ENCODE data around the gene CD1D.

The CD1D gene

GRCh38 chr1:158180741-158181576 is at the start of gene CD1D:
Gene CD1D, plus strand, starts transcription at chr1:158180895. Its CDS starts 207 bp downstream, at chr1:158181102.
- peak within 1 kb of the TSS; percentile 14 for H3K27ac ChIP-seq (ENCODE audit: low read depth, low read length)
- H3K9ac ChIP-seq (ENCODE audit: low read length) = no peak within 1 kb of the TSS
- no peaks in the 10 kb centered on the region for H3K36me3 ChIP-seq (ENCODE audit: insufficient read depth, low read length)
- H3K9me3 ChIP-seq (ENCODE audit: low read length) = no peaks in the 10 kb centered on the region
- peaks cover 15% of the 10 kb centered on the region for H3K4me1 ChIP-seq (ENCODE audit: insufficient read depth, low read length)
- H3K4me3 ChIP-seq (ENCODE audit: low read depth in 1 of 2, low read length in 2 of 2) = peak within 1 kb of the TSS; percentile 47 to 70
- H3K27me3 ChIP-seq (ENCODE audit: control insufficient read depth in 1 of 2, insufficient read depth in 2 of 2, low read length in 2 of 2) = peaks cover 24 to 43% of the 10 kb centered on the region in 2 donors

GRCh38 chr1:158131217-158131616 is 49.5 kb upstream of the CD1D start:
- Histone ChIP-seq H3K36me3 (ENCODE audit: insufficient read depth, low read length) (no peaks in the 10 kb centered on the region), H3K27ac (ENCODE audit: low read depth, low read length) (no peak overlapping the region), H3K27me3 (ENCODE audit: control insufficient read depth in 1 of 2, insufficient read depth in 2 of 2, low read length in 2 of 2) (no peaks in the 10 kb centered on the region), H3K9me3 (ENCODE audit: low read length) (no peaks in the 10 kb centered on the region), H3K4me1 (ENCODE audit: insufficient read depth, low read length) (no peaks in the 10 kb centered on the region), H3K4me3 (ENCODE audit: low read depth in 1 of 2, low read length in 2 of 2) (no peak overlapping the region), H3K9ac (ENCODE audit: low read length) (no peak overlapping the region)

- H3K4me3 ChIP-seq (ENCODE audit: low read depth in 1 of 2, low read length in 2 of 2) = no peak overlapping the region
- H3K36me3 ChIP-seq (ENCODE audit: insufficient read depth, low read length) = no peaks in the 10 kb centered on the region
- H3K4me1 ChIP-seq (ENCODE audit: insufficient read depth, low read length) = peaks cover 8% of the 10 kb centered on the region
- H3K27ac ChIP-seq (ENCODE audit: low read depth, low read length) = no peak overlapping the region
- no peaks in the 10 kb centered on the region for H3K9me3 ChIP-seq (ENCODE audit: low read length)
- no peak overlapping the region for H3K9ac ChIP-seq (ENCODE audit: low read length)
- no peaks in the 10 kb centered on the region for H3K27me3 ChIP-seq (ENCODE audit: control insufficient read depth in 1 of 2, insufficient read depth in 2 of 2, low read length in 2 of 2)
Observed at GRCh38 chr1:158140764-158141192, 39.9 kb upstream of the CD1D start.

- Histone ChIP-seq H3K27ac (ENCODE audit: low read depth, low read length) (no peak overlapping the region), H3K9me3 (ENCODE audit: low read length) (no peaks in the 10 kb centered on the region)
Observed at GRCh38 chr1:158145173-158145719, 35.4 kb upstream of the CD1D start.

GRCh38 chr1:158146165-158146564 is 34.5 kb upstream of the CD1D start:
- Histone ChIP-seq H3K4me1 (ENCODE audit: insufficient read depth, low read length) (peaks cover 23% of the 10 kb centered on the region), H3K4me3 (ENCODE audit: low read depth in 1 of 2, low read length in 2 of 2) (no peak overlapping the region), H3K27me3 (ENCODE audit: control insufficient read depth in 1 of 2, insufficient read depth in 2 of 2, low read length in 2 of 2) (no peaks in the 10 kb centered on the region), H3K9me3 (ENCODE audit: low read length) (no peaks in the 10 kb centered on the region), H3K36me3 (ENCODE audit: insufficient read depth, low read length) (no peaks in the 10 kb centered on the region), H3K27ac (ENCODE audit: low read depth, low read length) (no peak overlapping the region), H3K9ac (ENCODE audit: low read length) (no peak overlapping the region)

More at GRCh38 chr1:158145173-158145719, 35.4 kb upstream of the CD1D start:
- Histone ChIP-seq H3K4me3 (ENCODE audit: low read depth in 1 of 2, low read length in 2 of 2) (no peak overlapping the region), H3K4me1 (ENCODE audit: insufficient read depth, low read length) (peaks cover 21% of the 10 kb centered on the region), H3K9ac (ENCODE audit: low read length) (no peak overlapping the region), H3K27me3 (ENCODE audit: control insufficient read depth in 1 of 2, insufficient read depth in 2 of 2, low read length in 2 of 2) (no peaks in the 10 kb centered on the region), H3K36me3 (ENCODE audit: insufficient read depth, low read length) (no peaks in the 10 kb centered on the region)

GRCh38 chr1:158146739-158147138 is 34.0 kb upstream of the CD1D start:
- Histone ChIP-seq H3K9ac (ENCODE audit: low read length) (no peak overlapping the region), H3K27ac (ENCODE audit: low read depth, low read length) (no peak overlapping the region), H3K9me3 (ENCODE audit: low read length) (no peaks in the 10 kb centered on the region), H3K27me3 (ENCODE audit: control insufficient read depth in 1 of 2, insufficient read depth in 2 of 2, low read length in 2 of 2) (no peaks in the 10 kb centered on the region), H3K4me3 (ENCODE audit: low read depth in 1 of 2, low read length in 2 of 2) (no peak overlapping the region), H3K36me3 (ENCODE audit: insufficient read depth, low read length) (no peaks in the 10 kb centered on the region), H3K4me1 (ENCODE audit: insufficient read depth, low read length) (peaks cover 23% of the 10 kb centered on the region)

- Histone ChIP-seq H3K4me1 (ENCODE audit: insufficient read depth, low read length) (peaks cover 23% of the 10 kb centered on the region), H3K27ac (ENCODE audit: low read depth, low read length) (no peak overlapping the region), H3K27me3 (ENCODE audit: control insufficient read depth in 1 of 2, insufficient read depth in 2 of 2, low read length in 2 of 2) (no peaks in the 10 kb centered on the region), H3K9ac (ENCODE audit: low read length) (no peak overlapping the region), H3K9me3 (ENCODE audit: low read length) (no peaks in the 10 kb centered on the region), H3K4me3 (ENCODE audit: low read depth in 1 of 2, low read length in 2 of 2) (no peak overlapping the region), H3K36me3 (ENCODE audit: insufficient read depth, low read length) (no peaks in the 10 kb centered on the region)
Observed at GRCh38 chr1:158147401-158147800, 33.3 kb upstream of the CD1D start.

- H3K4me3 ChIP-seq (ENCODE audit: low read depth in 1 of 2, low read length in 2 of 2) = no peak overlapping the region
- no peak overlapping the region for H3K9ac ChIP-seq (ENCODE audit: low read length)
- no peaks in the 10 kb centered on the region for H3K27me3 ChIP-seq (ENCODE audit: control insufficient read depth in 1 of 2, insufficient read depth in 2 of 2, low read length in 2 of 2)
- H3K27ac ChIP-seq (ENCODE audit: low read depth, low read length) = no peak overlapping the region
- H3K9me3 ChIP-seq (ENCODE audit: low read length) = no peaks in the 10 kb centered on the region
- peaks cover 23% of the 10 kb centered on the region for H3K4me1 ChIP-seq (ENCODE audit: insufficient read depth, low read length)
- H3K36me3 ChIP-seq (ENCODE audit: insufficient read depth, low read length) = no peaks in the 10 kb centered on the region
Observed at GRCh38 chr1:158147869-158148268, 32.8 kb upstream of the CD1D start.

- H3K9me3 ChIP-seq (ENCODE audit: low read length) = no peaks in the 10 kb centered on the region
- no peaks in the 10 kb centered on the region for H3K27me3 ChIP-seq (ENCODE audit: control insufficient read depth in 1 of 2, insufficient read depth in 2 of 2, low read length in 2 of 2)
- no peaks in the 10 kb centered on the region for H3K36me3 ChIP-seq (ENCODE audit: insufficient read depth, low read length)
- H3K9ac ChIP-seq (ENCODE audit: low read length) = no peak overlapping the region
- no peak overlapping the region for H3K27ac ChIP-seq (ENCODE audit: low read depth, low read length)
- no peak overlapping the region for H3K4me3 ChIP-seq (ENCODE audit: low read depth in 1 of 2, low read length in 2 of 2)
- peaks cover 23% of the 10 kb centered on the region for H3K4me1 ChIP-seq (ENCODE audit: insufficient read depth, low read length)
Observed at GRCh38 chr1:158148468-158148867, 32.2 kb upstream of the CD1D start.

GRCh38 chr1:158149175-158149574 is 31.5 kb upstream of the CD1D start:
- H3K9ac ChIP-seq (ENCODE audit: low read length) = no peak overlapping the region

GRCh38 chr1:158149577-158150269 is 31.0 kb upstream of the CD1D start:
- Histone ChIP-seq H3K4me1 (ENCODE audit: insufficient read depth, low read length) (peaks cover 23% of the 10 kb centered on the region), H3K9ac (ENCODE audit: low read length) (no peak overlapping the region), H3K27me3 (ENCODE audit: control insufficient read depth in 1 of 2, insufficient read depth in 2 of 2, low read length in 2 of 2) (no peaks in the 10 kb centered on the region), H3K4me3 (ENCODE audit: low read depth in 1 of 2, low read length in 2 of 2) (peak overlapping the region; percentile 47 to 72), H3K36me3 (ENCODE audit: insufficient read depth, low read length) (no peaks in the 10 kb centered on the region), H3K9me3 (ENCODE audit: low read length) (no peaks in the 10 kb centered on the region), H3K27ac (ENCODE audit: low read depth, low read length) (peak overlapping the region; percentile 57)

More at GRCh38 chr1:158149175-158149574, 31.5 kb upstream of the CD1D start:
- H3K4me1 ChIP-seq (ENCODE audit: insufficient read depth, low read length) = peaks cover 23% of the 10 kb centered on the region
- no peaks in the 10 kb centered on the region for H3K36me3 ChIP-seq (ENCODE audit: insufficient read depth, low read length)
- H3K4me3 ChIP-seq (ENCODE audit: low read depth in 1 of 2, low read length in 2 of 2) = peak overlapping the region; percentile 47 to 72
- H3K9me3 ChIP-seq (ENCODE audit: low read length) = no peaks in the 10 kb centered on the region
- no peaks in the 10 kb centered on the region for H3K27me3 ChIP-seq (ENCODE audit: control insufficient read depth in 1 of 2, insufficient read depth in 2 of 2, low read length in 2 of 2)
- H3K27ac ChIP-seq (ENCODE audit: low read depth, low read length) = peak overlapping the region; percentile 35

Measured in muscle layer of colon (tissue), 2 donors.